HCT116 (cell line): ENCODE results near the gene CASP12. TPM values are rescaled to one million over a fixed set of nuclear protein-coding genes. Genes with fewer than 3 reads are reported as not detected.

Source experiments
- ATAC-seq: fragments of 200-7000 bp; cut with Tn5 transposase; 2 replicates; pipeline ENCODE4 v1.9.1; 2020; ENCODE audit warnings: mild to moderate bottlenecking, moderate library complexity
- BruUV-seq: library from RNA; stranded (reverse); fragments of 400-500 nt; replicated peaks from 2 replicates; lab custom pipeline; 2021; lab: Mats Ljungman, UMichigan
- CTCF ChIA-PET: fragments of 300-600 bp; sonication (Branson Sonifier 250); formaldehyde crosslinking; loops from one replicate; lab custom pipeline; 2021; ENCODE audit warnings: antibody characterized with exemption; lab: Charles Lee
- POLR2A ChIA-PET: fragments of 300-600, 350-600 bp; sonication (Branson Sonifier 250); formaldehyde crosslinking; loops from one replicate; lab custom pipeline; 2021; ENCODE audit warnings: antibody characterized with exemption; lab: Charles Lee
- RAD21 ChIA-PET, 2 experiments: fragments of 300-600 bp; sonication (Branson Sonifier 250); formaldehyde crosslinking; loops; one replicate each; lab custom pipeline; 2023; ENCODE audit warnings: low total read pairs in 2 of 2; ENCODE audit not compliant: uncharacterized antibody in 2 of 2, unreplicated experiment in 2 of 2, low non-redundant PET in 1 of 2; lab: Charles Lee
- DNase-seq: peaks from one replicate; pipeline ENCODE4 v3.0.0-alpha.2; 2010; ENCODE audit warnings: low read depth, low spot score
- H2AFZ ChIP-seq: fragments of 200-600 bp; shearing (Covaris generic), sonication (generic); 2 replicates; pipeline ENCODE4 v1.6.1; 2017; ENCODE audit warnings: low read depth, mixed run types, mixed read lengths, antibody characterized with exemption, low read length; ENCODE audit not compliant: poor library complexity, severe bottlenecking
- H3K27ac ChIP-seq: 2 replicates; pipeline ENCODE4 v1.5.1; 2012; ENCODE audit warnings: low read depth, low read length
- H3K27me3 ChIP-seq: fragments of 200-600 bp; sonication (generic); 2 replicates; pipeline ENCODE4 v1.6.1; 2016; ENCODE audit warnings: mixed run types, low read length, mixed read lengths; ENCODE audit not compliant: insufficient read depth
- H3K36me3 ChIP-seq, 2 experiments: fragments of 200-500 bp in 1 of 2; fragments of 200-600 bp in 1 of 2; sonication (Bioruptor generic) in 1 of 2; sonication (generic) in 1 of 2; 2 replicates each; pipeline versions ENCODE4 v1.5.1 to v1.6.1; 2014 to 2016; ENCODE audit warnings: low read length in 2 of 2, inconsistent platforms in 1 of 2, mixed read lengths in 1 of 2, mixed run types in 1 of 2; ENCODE audit not compliant: insufficient read depth in 2 of 2, control insufficient read depth in 1 of 2
- H3K4me1 ChIP-seq, 2 experiments: fragments of 200-600 bp in 1 of 2; sonication (generic) in 1 of 2; 2 replicates each; pipeline versions ENCODE4 v1.5.1 to v1.6.1; 2012 to 2017; ENCODE audit warnings: low read length in 2 of 2, inconsistent platforms in 1 of 2, mild to moderate bottlenecking in 1 of 2, mixed read lengths in 1 of 2, mixed run types in 1 of 2, moderate library complexity in 1 of 2; ENCODE audit not compliant: insufficient read depth in 2 of 2, control insufficient read depth in 1 of 2
- H3K4me2 ChIP-seq: fragments of 200-600 bp; sonication (generic); 2 replicates; pipeline ENCODE4 v1.6.1; 2017; ENCODE audit warnings: mixed run types, low read length, mixed read lengths
- H3K4me3 ChIP-seq, 2 experiments: fragments of 200-600 bp in 1 of 2; sonication (generic) in 1 of 2; replicated peaks in 1 of 2; 2 replicates each; pipeline ENCODE4 v1.5.1; 2011 to 2016; ENCODE audit warnings: low read length in 2 of 2, control low read depth in 1 of 2, low read depth in 1 of 2, mild to moderate bottlenecking in 1 of 2, mixed read lengths in 1 of 2, mixed run types in 1 of 2
- H3K79me2 ChIP-seq: fragments of 200-600 bp; sonication (generic); 2 replicates; pipeline ENCODE4 v1.6.1; 2017; ENCODE audit warnings: mild to moderate bottlenecking, mixed run types, low read length, moderate library complexity, mixed read lengths; ENCODE audit not compliant: insufficient read depth
- H3K9ac ChIP-seq: fragments of 200-600 bp; sonication (generic); 2 replicates; pipeline ENCODE4 v1.6.1; 2016; ENCODE audit warnings: low read length, mixed read lengths
- H3K9me2 ChIP-seq: fragments of 200-600 bp; sonication (generic), shearing (Covaris generic); 2 replicates; pipeline ENCODE4 v1.6.1; 2017; ENCODE audit warnings: mixed run types, mild to moderate bottlenecking, moderate library complexity; ENCODE audit not compliant: insufficient read depth
- H3K9me3 ChIP-seq, 2 experiments: fragments of 200-500 bp in 1 of 2; fragments of 200-600 bp in 1 of 2; sonication (Bioruptor generic) in 1 of 2; sonication (generic) in 1 of 2; 2 replicates each; pipeline ENCODE4 v1.6.1; 2014 to 2017; ENCODE audit warnings: low read length in 2 of 2, mixed read lengths in 2 of 2, inconsistent platforms in 1 of 2, low read depth in 1 of 2, mild to moderate bottlenecking in 1 of 2, mixed run types in 1 of 2, moderate library complexity in 1 of 2; ENCODE audit not compliant: control insufficient read depth in 1 of 2, insufficient read depth in 1 of 2
- H4K20me1 ChIP-seq: fragments of 200-600 bp; sonication (generic), shearing (Covaris generic); 2 replicates; pipeline ENCODE4 v1.6.1; 2017; ENCODE audit warnings: mixed run types, mild to moderate bottlenecking, moderate library complexity; ENCODE audit not compliant: insufficient read depth
- ELF1 ChIP-seq: IDR thresholded peaks from 2 replicates; pipeline ENCODE4 v1.6.1; 2012; ENCODE audit warnings: low read depth, borderline replicate concordance
- EZH2phosphoT487 ChIP-seq: fragments of 200-600 bp; IDR thresholded peaks from 2 replicates; pipeline ENCODE4 v1.6.1; 2018; ENCODE audit warnings: antibody characterized with exemption, borderline replicate concordance
- FOSL1 ChIP-seq: IDR thresholded peaks from 2 replicates; pipeline ENCODE4 v1.6.1; 2012; ENCODE audit warnings: low read depth
- SP1 ChIP-seq: IDR thresholded peaks from 2 replicates; pipeline ENCODE4 v1.6.1; 2012; ENCODE audit warnings: low read depth
- YY1 ChIP-seq: IDR thresholded peaks from 2 replicates; pipeline ENCODE4 v1.6.1; 2011; ENCODE audit warnings: low read length, low read depth, moderate library complexity, mild to moderate bottlenecking; ENCODE audit not compliant: insufficient replicate concordance; ENCODE audit errors: extremely low read depth
- intact Hi-C: fragments of 100-400 bp; cut with micrococcal nuclease; formaldehyde crosslinking; loops from 2 replicates; pipeline ENCODE4 v1.10.0; 2022
- total RNA-seq: library from RNA; stranded (reverse); gene quantifications from one replicate; pipeline ENCODE4 v1.2.1, GENCODE V29; 2021; ENCODE audit not compliant: unreplicated experiment
- TF ChIP-seq, protein P1 (sequence below): IDR thresholded peaks from 2 replicates; pipeline ENCODE4 v1.6.1; 2012; ENCODE audit warnings: low read depth
- TF ChIP-seq, protein P2 (sequence below): IDR thresholded peaks from 2 replicates; pipeline ENCODE4 v1.6.1; 2012

CASP12 gene
- total RNA-seq, 1 experiment from 2014 or later, result not detected

DNA sequence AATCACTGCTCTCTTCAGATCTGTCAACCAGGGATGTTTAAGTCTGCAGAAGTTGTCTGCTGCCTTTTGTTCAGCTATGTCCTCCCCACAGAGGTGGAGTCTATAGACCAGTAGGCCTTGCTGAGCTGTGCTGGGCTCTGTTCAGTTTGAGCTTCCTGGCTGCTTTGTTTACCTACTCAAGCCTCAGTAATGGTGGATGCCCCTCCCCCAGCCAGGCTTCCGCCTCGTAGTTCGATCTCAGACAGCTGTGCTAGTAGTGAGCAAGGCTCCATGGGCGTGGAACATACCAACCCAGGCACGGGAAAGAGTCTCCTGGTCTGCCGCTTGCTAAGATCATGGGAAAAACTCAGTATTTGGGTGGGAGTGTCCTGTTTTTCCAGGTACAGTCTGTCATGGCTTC lies 27.6 kb upstream of the CASP12 start:
- Histone ChIP-seq H3K36me3 (no peaks in the 10 kb centered on the region), H2AFZ (no peak overlapping the region), H3K9me2 (no peaks in the 10 kb centered on the region), H3K27me3 (no peaks in the 10 kb centered on the region), H3K27ac (no peak overlapping the region), H3K4me2 (no peak overlapping the region), H3K4me1 (no peaks in the 10 kb centered on the region), H3K9ac (no peak overlapping the region)
- intact Hi-C loops, result no loop called here
- ATAC-seq, result no peak
- POLR2A ChIA-PET, result no interaction called here
- TF ChIP-seq ELF1 (no peak), EZH2phosphoT487 (no peak), FOSL1 (no peak), SP1 (no peak), YY1 (no peak)
- TF ChIP-seq, protein P1, sequence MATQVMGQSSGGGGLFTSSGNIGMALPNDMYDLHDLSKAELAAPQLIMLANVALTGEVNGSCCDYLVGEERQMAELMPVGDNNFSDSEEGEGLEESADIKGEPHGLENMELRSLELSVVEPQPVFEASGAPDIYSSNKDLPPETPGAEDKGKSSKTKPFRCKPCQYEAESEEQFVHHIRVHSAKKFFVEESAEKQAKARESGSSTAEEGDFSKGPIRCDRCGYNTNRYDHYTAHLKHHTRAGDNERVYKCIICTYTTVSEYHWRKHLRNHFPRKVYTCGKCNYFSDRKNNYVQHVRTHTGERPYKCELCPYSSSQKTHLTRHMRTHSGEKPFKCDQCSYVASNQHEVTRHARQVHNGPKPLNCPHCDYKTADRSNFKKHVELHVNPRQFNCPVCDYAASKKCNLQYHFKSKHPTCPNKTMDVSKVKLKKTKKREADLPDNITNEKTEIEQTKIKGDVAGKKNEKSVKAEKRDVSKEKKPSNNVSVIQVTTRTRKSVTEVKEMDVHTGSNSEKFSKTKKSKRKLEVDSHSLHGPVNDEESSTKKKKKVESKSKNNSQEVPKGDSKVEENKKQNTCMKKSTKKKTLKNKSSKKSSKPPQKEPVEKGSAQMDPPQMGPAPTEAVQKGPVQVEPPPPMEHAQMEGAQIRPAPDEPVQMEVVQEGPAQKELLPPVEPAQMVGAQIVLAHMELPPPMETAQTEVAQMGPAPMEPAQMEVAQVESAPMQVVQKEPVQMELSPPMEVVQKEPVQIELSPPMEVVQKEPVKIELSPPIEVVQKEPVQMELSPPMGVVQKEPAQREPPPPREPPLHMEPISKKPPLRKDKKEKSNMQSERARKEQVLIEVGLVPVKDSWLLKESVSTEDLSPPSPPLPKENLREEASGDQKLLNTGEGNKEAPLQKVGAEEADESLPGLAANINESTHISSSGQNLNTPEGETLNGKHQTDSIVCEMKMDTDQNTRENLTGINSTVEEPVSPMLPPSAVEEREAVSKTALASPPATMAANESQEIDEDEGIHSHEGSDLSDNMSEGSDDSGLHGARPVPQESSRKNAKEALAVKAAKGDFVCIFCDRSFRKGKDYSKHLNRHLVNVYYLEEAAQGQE, result no peak
- TF ChIP-seq, protein P2, sequence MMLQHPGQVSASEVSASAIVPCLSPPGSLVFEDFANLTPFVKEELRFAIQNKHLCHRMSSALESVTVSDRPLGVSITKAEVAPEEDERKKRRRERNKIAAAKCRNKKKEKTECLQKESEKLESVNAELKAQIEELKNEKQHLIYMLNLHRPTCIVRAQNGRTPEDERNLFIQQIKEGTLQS, result no peak
- TF ChIP-seq, all 23 proteins: peak for 0
- ChIA-PET CTCF (no interaction called here), RAD21 (no interaction called here)
- no TSS peak for BruUV-seq
- Histone ChIP-seq H3K4me3 (no peak overlapping the region), H4K20me1 (no peaks in the 10 kb centered on the region), H3K9me3 (no peaks in the 10 kb centered on the region), H3K79me2 (no peaks in the 10 kb centered on the region)
- DNase-seq, result no peak
